GM19240 (cell line): ENCODE results near the gene KLHL35.

Experiments used
- DNase-seq: peaks from one replicate; pipeline ENCODE4 v3.0.0; 2011; ENCODE audit warnings: low spot score; ENCODE audit not compliant: insufficient read length

KLHL35 gene

GRCh38 chr11:75469785-75470405 lies 36.9 kb upstream of the KLHL35 start:
- no peak for DNase-seq

DNA sequence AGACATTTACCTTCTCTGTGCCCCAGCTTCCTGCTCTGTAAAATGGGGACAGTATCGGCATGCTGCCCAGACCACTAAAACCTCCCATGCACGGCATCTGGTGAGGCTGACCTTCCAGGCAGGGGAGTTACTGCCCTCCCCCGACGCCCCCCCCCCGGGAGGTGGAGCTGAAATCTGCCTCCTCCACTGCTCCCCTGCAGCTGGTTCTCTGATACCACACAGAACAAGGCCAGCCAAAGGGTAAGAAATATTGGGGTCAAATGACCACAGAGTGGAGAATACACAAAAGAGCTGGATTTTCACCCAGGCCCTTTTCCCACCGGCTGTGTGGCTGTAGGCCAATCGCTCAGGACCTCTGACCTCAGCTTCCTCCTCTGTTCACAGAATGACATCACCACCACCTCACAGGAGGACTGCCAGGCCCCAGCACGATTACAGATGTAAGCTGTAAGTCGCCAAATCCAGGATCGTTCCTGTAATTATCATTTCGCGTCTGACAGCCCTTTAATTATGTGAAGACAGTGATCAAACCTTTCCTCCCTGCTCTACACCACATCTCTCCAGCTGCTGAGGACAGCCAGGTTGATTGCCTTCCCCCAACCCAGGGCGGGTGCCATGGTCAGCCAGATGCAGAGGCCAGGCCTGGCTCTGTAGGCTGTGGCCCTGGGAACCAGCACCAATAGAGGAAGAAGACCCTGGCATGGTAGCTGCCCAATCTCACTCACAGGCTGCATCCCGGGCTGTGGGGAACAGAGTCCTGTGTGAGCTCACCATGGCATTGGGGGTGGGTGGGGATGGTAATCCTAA lies 35.7 kb upstream of the KLHL35 start:
- DNase-seq: no peak

- DNase-seq: no peak
Observed at GRCh38 chr11:75467881-75468280, 34.9 kb upstream of the KLHL35 start.

DNA sequence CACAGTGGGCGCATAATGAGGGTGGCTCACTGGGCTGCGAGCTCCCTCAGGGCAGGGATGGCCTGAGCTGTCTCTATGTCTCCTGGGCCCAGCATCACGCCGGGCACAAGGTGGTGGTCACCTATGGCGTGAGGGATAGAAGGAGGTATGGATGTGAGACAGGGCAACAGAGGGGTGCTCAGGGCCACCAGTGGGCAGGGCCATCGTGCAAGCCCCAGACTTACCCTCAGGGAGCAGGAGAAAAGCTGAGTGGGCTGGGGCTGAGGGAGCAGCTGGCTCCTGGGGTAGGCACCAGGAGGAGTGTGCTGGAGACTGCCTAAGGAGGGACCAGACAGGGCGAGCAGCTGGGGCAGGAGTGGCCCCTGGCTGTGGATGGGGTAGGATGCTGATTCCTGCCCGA lies 34.3 kb upstream of the KLHL35 start:
- no peak for DNase-seq

DNA sequence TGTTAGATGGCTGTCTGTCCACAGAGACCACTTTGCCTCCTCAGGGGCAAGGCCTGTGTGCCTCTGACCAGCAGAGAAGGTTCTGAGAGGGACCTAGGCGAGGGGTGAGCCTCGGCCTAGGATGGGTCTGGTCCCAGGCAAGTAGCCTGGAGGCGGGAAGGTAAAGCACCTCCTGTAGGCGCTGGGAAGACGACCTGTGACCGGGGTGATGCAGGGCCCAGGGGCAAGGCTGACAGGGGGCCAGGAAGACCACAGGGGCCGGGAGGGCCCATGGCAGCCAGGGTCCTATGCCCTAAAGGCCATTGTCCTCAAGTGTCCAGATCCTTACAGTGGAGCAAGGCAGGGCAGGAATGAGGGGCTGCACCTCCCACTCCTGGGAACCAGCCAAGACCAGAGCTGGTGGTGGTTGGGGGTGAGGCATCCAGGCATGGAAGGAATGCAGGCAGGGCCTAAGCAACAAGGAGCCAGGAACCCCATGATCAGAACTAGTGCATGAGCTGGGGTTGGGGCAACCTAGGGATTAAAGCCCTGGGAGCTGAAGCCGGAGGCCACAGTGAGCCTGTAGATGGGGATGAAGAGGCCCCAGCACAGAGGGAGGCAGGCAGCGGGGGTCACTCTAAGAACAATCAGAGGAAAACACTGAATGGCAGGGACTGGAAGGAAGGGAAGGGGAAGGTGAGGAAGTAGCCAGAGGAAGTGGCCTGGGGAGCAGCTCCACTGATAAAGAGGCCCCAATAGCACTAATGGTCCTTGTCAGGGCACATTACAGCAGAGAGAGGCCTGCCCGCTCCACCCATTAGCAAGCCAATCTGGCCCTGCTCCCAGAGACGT lies 32.9 kb upstream of the KLHL35 start:
- no peak for DNase-seq

DNA sequence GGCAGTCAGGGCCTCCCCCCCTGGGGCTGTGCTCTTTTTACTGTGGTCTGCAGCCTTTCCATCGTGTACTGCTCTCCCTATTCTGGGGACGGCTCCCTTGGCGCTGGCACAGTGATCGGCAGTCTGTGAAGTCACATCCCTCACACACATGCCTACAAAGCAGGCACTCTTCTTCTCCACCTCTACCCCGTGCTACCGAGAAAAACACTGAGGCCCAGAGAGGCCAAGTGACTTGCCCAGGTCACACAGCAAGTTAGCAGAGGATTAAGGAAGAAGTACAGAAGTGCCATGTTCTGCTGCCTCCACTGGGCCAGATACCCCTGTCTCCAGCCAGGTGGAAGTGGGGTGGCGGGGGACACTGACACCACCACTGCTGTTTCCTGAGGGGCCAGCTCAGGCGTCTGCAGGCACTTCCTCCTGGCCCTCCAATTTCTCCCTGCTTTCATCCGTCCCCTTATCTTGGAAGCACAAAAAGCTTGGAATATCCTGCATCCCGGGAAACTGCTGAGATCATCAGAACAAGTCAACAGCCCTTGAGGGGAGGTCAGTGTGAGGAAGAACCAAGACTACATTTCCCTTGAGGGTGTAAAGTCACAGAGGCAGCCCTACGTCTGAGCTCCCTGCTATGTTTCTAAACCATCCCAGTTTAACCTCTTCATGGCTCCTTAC lies 30.2 kb upstream of the KLHL35 start:
- DNase-seq: no peak

DNA sequence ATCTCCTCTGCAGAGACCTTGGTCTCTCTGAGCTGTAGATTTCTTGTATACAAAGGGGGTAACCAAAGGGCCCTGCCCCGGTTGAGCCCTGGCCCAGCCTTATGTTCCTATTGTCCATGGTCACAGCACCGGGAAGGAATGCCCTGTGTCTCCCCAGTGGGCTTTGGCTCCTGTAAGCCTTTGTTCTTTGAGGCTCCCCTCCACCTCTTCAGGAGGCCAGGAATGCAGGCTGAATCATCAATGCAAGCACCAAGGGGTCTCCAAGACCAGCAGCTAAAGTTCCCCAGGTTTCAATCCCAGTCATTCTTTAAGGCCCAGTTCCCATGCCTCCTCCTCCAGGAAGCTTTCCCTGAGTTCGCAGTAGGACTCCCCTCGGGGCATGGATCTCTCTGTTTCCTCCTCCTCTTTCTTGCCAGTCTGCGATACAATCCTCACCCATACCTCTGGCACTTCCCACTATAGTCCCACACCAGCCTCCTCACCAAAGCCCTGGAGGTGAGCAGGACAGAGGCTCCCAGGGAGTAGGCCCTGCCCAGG lies 29.2 kb upstream of the KLHL35 start:
- no peak for DNase-seq

- no peak for DNase-seq
Observed at GRCh38 chr11:75461151-75461550, 28.1 kb upstream of the KLHL35 start.

GRCh38 chr11:75456596-75457183 lies 23.7 kb upstream of the KLHL35 start:
- DNase-seq: no peak

DNA sequence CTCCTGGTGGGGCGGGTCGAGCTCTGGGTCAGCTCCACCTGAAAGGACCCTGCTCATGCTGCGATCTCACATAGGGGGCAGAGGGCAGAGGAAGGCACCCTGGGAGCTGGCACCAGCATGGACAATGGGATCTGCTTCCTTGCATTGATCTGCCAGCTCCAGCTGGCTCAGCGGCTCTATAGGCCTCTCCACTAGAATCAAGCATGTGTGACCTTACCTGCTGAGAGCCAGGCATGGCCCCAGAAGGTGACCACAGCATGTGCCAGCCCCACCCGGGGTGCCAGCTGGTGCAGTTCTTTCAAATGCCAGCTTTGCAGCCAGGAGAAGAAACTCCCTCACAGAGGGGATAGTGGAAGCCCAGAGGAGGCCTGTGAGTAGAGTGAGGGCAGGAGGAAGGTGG lies 22.0 kb upstream of the KLHL35 start:
- no peak for DNase-seq

DNA sequence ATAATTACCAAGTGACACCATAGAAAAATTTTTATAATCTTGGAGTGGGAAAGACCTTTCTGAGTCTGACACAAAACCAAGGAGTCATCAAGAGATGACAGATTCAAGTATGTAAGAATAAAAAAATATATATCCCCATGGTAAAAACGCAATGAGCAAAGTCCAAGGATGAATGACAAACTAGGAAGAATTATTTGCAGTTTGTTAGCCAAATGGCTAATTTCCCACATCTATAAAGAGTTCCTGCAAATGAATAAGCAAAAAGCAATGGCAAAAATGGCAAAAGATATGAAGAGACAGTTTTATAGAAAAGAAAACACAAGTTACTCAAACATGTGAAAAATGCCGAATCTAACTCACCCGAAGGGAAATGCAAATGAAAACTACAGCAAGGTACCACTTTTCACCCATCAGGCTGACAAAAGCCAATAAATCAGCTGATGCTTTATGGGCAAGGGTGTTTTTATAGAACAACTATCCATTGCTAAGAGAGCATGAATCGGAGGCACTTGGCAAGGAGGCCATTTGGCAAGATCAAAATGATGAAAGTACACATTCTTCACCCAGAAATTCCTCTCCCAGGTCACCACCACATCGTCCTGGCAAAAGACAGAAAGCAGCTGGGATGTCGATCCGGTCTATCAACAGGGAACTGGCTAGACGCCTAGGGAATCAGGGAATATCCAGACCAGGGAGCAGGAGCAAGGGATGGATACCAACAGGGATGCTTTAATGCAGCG lies 21.1 kb upstream of the KLHL35 start:
- DNase-seq: no peak

DNA sequence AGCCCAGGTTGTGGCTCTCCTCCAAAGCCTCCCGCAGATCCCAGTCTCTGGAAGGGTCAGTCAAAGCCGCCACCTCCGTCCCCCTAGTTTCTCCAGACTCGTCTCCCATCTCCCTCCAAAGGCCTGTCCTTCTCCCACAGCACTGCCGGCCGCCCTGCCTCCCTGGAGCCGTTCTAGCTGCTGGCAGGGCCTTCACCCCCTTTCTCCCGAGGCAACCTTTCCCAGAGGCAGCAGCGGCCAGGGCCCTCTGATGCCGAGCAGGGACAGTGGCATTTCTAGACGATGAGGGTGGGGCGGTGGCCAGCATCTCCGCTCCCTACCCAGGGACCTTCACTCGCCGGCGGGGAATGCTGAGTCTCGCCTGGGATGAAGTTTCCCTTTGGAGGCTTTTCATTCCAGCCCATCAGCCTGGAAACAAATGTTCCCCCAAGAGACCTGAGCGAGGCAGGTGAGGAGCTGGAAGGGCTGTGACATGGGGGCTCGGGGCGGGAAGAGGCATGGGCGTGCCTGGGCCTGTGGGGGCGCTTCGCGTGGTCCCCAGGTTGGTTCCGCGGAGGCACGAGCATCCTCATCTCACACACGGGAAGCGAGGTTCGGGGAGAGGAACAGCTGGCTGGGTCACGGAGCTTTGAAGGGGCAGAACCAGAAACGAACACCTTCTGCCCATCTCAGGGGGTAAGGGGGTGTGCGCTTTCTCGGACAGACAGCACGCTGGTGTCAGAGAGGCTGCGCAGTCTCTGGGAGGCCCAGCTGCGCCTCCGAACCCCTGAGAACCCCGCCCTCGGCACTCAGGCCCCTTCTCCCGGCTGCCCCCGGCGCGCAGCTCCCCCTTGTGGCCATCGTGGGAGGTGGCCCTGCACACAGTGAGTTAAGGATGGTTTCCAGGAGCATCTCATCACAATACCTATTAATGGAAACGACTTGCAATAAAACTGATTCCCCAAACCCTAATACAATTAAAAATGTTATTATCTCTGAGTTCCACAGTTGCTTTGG lies 18.1 kb upstream of the KLHL35 start:
- DNase-seq: no peak

- no peak for DNase-seq
Observed at GRCh38 chr11:75450236-75450635, 17.2 kb upstream of the KLHL35 start.

GRCh38 chr11:75449776-75450175 lies 16.8 kb upstream of the KLHL35 start:
- DNase-seq: no peak

DNA sequence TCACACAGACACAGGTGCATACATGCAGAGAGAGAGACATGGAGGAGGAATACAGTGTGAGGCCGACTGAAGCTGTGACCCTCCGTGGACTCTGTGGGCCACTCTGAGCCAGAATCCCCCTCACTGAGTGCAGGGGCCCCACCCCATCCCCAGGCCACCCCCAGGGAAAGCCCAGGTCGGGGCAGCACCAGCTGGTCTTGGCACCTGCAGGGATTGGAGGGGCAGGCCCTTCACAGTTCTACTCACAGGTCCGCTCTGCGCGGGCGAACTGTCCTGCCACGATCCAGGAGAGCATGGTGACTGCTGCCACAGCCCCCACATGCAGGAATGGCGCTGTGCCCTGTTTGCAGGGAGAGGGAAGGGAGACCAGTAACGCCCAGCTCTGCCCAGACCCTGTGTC lies 16.3 kb upstream of the KLHL35 start:
- DNase-seq: no peak

DNA sequence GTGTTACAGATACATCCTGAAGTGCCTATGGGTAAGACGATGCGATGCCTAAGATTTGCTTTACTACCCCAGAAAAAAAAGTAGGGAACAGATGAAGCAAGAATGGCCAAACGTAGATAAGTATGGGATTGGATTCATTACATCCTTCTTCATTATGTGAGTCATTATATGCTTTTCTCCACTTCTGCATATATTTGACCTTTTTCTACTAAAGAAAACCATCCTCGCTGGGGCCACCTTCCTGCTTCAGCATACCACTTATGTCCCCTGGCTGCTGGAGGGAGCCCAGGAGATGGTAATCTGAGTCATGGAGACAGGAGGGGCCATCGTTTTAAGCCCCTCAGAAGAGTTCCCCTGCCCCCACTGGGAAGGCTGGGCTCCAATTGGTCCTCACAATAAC lies 14.4 kb upstream of the KLHL35 start:
- no peak for DNase-seq

DNA sequence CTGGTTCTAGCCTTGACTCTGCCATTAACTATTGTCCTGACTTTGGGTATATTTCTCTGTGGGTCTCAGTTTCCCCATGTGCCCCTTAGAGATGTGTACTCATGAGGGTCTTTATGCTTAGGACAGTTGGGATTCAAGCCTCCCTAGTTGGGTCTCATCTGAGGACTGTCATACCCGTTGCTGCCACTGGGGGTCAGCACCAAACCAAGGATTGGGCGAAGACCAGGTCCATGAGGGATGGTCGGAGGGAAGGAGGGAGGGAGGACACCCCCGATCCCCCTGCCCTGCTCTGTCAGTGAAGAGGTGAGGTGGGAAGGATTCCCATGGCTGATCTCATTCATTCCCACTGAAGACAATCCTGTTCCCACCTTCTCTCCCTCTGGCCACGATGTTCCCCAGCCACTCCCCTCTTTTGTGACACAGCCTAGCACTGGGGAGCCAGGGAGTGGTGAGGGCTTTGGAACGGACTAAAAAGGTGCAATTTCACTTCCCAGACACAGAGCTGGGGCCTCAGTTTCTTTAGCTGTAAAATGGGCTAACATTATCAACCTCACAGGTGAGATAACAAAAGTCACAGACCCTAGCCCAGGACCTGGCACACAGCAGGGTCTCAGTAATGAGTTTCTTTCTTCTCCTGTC lies 12.4 kb upstream of the KLHL35 start:
- peak; percentile 89 for DNase-seq

GRCh38 chr11:75443043-75443442 lies 10.0 kb upstream of the KLHL35 start:
- DNase-seq: no peak
